ENCODE measurements around the gene MEIS2.

Gene MEIS2

GRCh38 chr15:36887214-36887961 is 213.0 kb downstream of the MEIS2 start:
- DNase-seq, result no peak

GRCh38 chr15:36886701-36887100 is 213.6 kb downstream of the MEIS2 start:
- DNase-seq, result no peak

- no peak for DNase-seq
Measured at GRCh38 chr15:36886191-36886590, 214.2 kb downstream of the MEIS2 start.

DNA sequence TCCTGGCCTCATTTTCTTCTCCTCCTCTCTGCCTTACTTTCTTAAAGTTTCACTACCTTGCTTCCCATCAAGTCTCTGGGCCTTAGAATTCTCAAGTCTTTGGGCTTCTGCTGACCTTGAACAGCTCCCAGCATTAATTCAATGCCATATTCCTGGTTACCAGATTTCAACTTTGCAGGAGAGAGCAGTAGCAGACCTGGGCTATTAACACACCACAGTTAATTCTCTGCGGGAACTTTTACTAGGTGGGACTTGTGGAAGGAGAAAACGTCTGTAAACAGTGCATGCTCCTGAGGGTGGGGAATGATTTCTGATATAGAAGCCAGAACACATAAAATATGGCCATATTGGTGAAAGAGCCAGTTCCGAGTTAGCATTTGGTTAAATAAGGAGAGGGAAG is 214.6 kb downstream of the MEIS2 start:
- no peak for DNase-seq

DNA sequence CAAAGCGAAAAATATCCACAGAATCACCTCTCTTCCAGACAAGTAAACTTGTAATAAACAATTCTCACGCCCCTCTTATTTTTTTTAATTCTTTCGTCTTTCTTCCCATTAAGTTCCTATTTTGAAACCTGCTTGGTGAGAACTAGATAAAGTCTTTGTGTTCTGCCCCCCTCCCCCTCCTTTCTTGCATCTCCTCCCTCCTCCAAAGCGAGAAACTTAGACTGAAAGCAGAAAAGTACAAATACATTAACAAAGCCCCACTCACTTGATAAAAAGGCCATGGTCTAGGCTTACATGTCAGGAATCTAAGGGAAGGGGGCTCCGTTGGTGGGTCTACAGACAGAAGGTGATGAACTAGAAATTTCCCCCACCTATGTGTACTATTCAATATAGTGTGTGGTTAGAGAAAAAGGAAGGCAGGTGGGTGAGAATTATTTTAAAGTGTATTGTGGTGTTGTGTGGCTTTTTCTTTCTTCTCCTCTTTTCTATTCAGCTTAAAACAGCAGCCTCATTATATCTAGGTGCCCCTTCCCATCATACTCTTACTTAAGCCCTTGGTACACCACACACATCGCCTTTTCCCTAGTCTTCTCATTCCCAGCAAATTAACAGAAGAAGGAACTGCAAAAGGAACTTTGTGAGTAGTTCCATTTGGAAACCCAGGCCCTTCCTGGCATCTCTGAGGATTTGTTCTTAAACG is 215.3 kb downstream of the MEIS2 start:
- DNase-seq, result no peak

DNA sequence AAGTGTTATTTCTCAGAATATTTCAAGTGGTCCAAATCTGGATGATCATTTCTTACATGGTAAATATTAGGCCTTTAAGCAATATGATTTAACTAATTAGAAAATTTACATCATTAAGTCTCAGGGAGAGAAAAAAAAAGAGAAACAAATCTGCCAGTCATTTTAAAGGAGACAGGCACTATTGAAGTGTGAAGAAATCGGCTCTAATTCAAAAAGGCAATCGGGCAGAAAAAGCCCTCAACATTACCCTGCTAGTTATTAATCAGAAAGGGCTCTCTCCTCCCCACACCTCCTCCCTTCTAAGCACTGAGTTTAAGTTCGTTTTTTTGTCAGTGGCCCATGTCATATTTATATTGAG is 215.9 kb downstream of the MEIS2 start:
- no peak for DNase-seq

DNA sequence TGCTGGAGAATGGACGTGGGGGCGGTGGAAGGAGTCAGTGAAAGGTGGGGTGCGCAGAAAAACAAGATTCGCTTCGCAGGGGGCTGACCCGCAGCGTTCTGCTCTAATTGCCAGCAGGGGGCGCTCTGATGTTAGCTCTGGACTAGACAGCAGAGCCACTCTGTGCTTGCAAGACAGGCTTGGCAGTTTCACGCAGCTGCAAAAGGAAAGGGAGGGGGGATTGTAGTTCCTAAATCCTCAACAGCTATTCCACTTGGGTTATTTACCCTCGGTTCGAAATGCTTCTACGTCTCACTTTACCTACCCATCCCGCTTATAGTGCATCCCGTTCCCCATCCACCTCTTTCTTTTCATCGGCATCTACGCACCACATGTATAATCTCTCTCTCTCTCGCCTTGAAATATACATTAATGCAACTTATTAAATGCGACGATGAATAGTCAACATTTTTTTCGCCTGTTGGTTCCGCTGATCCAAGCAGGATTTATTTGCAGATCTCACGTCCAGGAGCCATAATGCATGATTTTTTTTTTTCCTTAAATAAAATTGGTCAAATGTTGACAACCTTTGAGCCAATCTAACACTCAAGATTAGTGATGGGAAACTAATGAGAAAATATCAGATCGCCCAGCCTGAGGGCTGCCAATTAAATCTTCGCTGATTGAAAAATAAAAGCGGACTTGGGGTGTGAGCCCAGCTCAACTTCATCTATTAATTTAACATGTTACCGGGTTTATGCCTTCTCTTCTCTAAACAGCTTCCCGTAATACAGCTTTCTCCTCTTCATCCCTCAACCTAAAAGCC is 216.4 kb downstream of the MEIS2 start:
- peak; percentile 16 for DNase-seq

GRCh38 chr15:36882487-36883131 is 217.7 kb downstream of the MEIS2 start:
- DNase-seq, result no peak

GRCh38 chr15:36882056-36882455 is 218.3 kb downstream of the MEIS2 start:
- DNase-seq, result no peak

GRCh38 chr15:36881516-36881915 is 218.8 kb downstream of the MEIS2 start:
- no peak for DNase-seq

DNA sequence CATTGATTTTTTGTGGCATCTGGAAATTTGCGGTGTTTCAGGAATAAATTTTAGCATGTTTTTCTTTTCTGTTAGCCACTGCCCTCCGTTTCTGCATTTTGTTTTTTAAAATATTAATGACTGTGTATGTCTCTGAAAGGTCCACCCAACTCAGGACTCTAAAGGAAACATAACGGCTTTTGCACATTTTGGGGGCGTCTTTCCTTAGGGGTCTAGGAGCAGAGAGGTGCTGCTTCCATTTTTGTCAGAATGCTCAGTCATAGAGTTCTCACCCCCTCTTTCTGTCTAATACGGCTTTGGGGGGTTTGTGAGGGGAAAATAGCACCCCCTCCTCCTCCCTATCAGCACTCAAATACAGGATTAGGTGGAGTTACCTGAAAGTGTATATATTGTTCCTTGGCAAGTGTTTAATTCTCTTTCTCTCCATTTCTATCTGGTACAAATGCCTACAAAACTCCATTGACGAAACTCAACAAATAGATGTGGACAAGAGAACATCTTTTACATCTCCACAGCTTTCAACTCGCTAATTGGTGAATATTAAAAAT is 219.4 kb downstream of the MEIS2 start:
- no peak for DNase-seq

DNA sequence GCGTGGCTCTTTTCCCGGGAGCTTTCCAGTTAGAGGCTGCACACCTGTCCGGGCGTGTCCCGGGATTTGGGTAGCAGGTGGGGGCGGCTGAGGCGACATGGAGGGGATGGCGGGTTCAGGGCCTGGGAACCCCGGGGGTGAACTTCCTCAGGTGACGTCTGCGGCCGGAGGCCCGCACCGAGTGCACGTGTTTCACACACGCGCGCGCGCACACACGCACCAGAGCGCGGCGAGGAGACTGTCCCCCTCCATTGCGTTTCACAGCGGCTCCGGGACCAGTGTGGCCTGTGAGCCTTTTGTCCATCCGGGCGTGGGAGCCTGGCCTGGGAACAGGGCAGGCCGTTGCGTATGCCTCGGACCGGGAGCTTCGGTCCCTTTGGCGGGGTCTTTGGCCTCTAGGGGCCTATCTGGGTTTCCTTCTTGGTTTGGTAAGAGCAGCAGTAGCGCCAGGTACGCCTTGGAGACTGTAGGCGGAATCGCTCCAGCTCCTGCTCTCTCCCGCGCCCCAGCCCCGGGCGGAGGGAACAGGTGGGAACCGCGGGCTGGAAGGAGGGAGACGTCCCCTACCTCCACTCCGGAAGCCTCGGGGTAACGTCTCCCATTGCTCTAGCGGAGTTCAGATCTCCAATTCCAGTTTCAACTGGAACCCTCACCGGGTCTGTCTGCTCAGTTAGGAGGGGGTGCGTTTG is 220.0 kb downstream of the MEIS2 start:
- no peak for DNase-seq

- DNase-seq, result no peak
Measured at GRCh38 chr15:36879568-36880222, 220.7 kb downstream of the MEIS2 start.

DNA sequence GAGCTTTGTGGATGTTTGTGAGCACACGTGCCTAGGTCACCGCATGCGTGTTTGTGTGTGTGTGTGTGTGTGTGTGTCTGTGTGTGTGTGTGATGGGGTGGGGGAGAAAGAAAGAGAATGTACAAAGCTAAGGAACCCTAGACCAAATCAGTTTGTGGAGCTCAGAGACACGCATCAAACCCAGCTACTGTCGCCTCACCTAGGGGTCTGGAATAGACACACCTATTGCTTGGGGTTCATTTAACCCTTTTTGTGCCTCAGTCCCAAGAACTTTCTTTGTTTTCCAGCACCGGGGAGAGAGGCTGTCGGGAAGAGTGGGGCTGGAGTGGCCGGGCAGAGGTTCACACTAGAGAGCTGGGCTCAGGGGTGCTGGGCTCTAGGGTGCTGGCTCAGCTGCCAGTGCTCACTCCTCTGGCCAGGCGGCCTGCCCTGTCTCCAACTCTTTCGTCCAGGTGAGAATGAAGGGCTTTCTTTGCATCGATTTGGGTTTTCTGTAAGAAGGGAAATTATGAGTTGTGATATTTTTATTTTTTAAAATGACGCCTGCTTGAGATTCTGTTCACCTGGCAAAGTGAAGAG is 221.6 kb downstream of the MEIS2 start:
- no peak for DNase-seq

GRCh38 chr15:36877796-36878683 is 222.3 kb downstream of the MEIS2 start:
- DNase-seq, result no peak

DNA sequence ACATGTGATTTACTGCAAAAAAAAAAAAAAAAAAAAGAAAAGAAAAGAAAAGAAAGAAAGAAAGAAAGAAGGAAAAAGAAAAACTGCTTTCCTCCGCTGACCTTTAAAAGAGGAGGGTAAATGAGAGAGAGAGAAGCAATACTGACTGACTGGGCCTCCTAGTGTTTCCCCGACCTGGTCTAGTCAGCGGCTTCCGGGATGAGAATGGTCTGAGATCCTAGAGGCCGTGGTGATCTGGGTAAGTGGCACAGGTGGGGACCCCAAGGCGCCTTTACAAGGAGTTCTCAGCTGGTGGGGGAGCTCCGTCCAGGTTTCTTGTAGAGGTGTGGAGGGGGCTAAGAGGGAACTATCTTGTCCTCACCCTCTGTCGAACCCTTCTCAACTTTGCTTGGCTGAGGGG is 223.1 kb downstream of the MEIS2 start:
- no peak for DNase-seq

DNA sequence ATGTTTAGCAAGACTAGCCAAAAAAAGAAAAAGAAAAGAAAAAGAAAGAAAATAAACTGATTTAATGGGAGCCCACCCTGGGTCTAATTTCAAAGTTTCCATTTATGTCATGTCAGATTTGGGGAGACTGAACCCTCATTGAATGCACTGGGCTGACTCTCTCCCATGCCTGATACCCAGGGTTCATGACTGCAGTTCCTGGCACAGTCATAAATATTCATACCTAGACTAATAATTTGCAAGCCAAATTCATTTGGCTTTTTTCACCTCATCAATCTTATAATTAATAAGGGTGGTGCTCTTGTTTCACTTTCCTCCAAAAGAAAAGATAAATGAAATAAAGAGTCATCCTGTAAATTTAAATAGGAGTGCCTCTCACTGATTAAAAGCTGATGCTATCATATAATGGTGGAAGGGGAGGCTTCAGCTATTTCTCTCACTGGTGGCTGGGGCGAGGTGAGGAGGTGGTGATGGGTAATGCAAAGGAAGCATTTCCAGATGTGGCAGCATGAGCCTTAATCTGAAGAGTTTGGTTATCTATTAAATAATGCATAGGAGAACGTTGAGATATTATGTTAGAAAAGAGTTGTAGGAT is 224.5 kb downstream of the MEIS2 start:
- no peak for DNase-seq

DNA sequence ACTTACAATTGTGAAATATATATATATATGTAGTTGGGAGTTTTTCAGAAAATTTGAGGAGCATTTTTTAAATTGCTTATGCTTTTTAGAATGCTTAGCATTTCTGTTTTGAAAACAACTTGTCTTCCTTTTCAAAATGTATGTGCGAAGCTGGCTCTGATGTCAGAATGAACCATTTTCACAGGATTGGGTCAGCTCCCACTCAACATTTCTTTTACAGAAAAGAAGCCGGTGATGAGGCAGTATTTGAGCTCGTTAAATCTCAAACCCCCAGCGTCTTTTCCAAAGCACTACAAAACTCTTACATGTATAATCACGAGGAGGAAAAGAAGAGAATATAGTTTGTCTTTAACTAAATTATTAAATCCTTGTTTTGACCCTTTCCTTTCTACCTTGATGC is 225.4 kb downstream of the MEIS2 start:
- no peak for DNase-seq

GRCh38 chr15:36867436-36867835 is 232.9 kb downstream of the MEIS2 start:
- no peak for DNase-seq

GRCh38 chr15:36866896-36867295 is 233.5 kb downstream of the MEIS2 start:
- no peak for DNase-seq
